ENCODE measurements around the gene GPRC5D. TPM values are rescaled to one million over a fixed set of nuclear protein-coding genes. Genes with fewer than 3 reads are reported as not detected.

Gene GPRC5D
- total RNA-seq, result not detected
- long read RNA-seq, result 0 reads

DNA sequence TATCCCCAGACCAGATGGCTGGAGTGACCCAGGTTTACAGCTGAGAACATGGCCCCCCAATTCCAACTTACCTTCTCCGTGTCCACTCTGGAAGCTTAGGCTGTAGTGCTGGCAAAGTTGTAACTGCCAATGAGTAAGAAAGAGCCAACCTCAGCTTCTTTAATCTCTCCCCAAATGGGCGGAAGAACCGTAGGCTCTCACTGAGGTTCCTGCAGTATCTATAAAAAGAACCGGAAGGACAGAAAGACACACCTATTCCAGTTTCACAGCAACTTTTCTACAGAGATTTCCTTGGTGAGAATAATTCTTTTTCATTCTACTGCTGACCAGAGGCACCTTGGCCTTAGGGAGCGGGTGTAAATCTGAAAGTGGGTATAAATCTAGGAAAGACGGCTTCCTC lies at the start of gene GPRC5D:
TSS of gene GPRC5D (minus strand) at position 135 of the 400 bp plus-strand sequence. CDS start 1,786 bp downstream, outside the sequence.
- intact Hi-C loops (cut with DNase I), result no loop called here
- no peak for ATAC-seq
- no peak for DNase-seq (ENCODE audit: missing footprints)

DNA sequence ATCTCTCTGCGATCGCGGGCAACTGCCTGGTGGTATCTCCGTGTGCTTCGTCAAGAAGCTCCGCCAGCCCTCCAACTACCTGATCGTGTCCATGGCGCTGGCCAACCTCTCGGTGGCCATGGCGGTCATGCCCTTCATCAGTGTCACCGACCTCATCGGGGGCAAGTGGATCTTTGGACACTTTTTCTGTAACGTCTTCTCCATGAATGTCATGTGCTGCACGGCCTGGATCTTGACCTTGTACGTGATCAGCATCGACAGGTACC lies 49.7 kb upstream of the GPRC5D start:
- intact Hi-C loops (cut with DNase I), result loop anchor here (5.0 kb wide), 2 partner anchors 96 to 196 kb away; partner anchors contain the start of gene EMP1
- ATAC-seq (no peak), DNase-seq (ENCODE audit: missing footprints) (peak; percentile 68)

DNA sequence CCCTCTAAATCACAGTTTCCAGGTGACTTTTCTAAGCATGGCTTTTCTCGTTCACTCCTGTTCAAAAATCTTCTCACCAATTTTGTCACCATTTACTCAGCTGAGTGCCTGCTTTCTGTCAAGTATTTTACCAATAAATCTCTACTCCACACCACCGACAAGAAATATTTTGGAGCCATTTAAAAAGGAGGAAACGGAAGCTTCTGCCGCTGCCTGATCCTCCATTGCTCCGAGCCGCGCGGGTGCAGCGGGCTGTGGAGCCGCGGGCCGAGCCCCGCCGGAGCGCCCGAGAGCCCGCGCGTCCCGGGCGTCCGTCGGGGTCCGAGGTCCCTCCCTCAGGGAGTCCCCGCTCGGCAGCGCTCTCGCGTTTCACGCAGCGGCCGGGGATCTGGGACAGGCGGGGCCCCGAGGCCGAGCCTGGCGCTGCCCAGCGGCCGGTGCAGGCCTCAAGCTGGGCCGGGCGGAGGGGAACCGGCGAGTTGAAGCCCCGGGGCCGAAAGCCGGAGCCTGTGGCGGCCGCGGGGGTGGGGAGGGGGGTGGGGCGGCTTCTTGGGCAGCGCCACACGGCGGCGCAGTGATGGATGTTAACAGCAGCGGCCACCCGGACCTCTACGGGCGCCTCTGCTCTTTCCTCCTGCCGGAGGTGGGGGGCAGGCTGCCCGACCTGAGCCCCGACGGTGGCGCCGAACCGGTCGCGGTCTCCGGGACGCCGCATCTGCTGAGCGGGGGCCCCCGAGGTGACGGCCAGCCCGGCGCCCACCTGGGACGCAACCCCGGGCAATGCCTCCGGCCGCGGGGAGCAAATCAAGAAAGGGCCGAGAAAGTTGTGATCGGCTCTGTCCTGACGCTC lies 49.2 kb upstream of the GPRC5D start:
- intact Hi-C loops (cut with DNase I), result loop anchor here (5.0 kb wide), 2 partner anchors 96 to 196 kb away; partner anchors contain the start of gene EMP1
- DNase-seq (ENCODE audit: missing footprints), result peak; percentile 88
- ATAC-seq, result peak; percentile 45

DNA sequence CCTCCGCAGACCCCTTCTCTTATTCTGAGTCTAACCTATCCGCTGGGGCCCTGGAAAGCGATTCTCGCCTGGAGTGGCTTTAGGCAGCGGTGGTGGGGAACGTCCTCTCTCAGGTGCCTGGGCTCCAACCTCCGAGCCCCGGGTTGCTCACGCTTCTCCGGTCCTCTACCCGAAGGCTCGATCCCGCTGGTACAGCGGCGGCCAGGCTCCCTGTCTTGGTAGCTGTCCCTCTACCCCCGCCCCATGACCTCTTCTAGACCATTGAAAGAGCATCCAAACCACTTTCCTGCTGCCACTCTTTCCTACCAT lies 48.6 kb upstream of the GPRC5D start:
- DNase-seq (ENCODE audit: missing footprints) (no peak), ATAC-seq (peak; percentile 30)
- intact Hi-C loops (cut with DNase I), result loop anchor here (5.0 kb wide), 2 partner anchors 97 to 197 kb away; partner anchors contain the start of gene EMP1

GRCh38 chr12:12999959-13000615 lies 48.1 kb upstream of the GPRC5D start, which contains the start of gene HEBP1:
TSS of gene HEBP1 (minus strand) at chr12:13000265. CDS start at chr12:13000114, 151 bp downstream.
- DNase-seq (ENCODE audit: missing footprints) (peak; percentile 99), ATAC-seq (peak; percentile 97)
- intact Hi-C loops (cut with DNase I), result loop anchor here (5.0 kb wide), 2 partner anchors 97 to 197 kb away; partner anchors contain the start of gene EMP1

DNA sequence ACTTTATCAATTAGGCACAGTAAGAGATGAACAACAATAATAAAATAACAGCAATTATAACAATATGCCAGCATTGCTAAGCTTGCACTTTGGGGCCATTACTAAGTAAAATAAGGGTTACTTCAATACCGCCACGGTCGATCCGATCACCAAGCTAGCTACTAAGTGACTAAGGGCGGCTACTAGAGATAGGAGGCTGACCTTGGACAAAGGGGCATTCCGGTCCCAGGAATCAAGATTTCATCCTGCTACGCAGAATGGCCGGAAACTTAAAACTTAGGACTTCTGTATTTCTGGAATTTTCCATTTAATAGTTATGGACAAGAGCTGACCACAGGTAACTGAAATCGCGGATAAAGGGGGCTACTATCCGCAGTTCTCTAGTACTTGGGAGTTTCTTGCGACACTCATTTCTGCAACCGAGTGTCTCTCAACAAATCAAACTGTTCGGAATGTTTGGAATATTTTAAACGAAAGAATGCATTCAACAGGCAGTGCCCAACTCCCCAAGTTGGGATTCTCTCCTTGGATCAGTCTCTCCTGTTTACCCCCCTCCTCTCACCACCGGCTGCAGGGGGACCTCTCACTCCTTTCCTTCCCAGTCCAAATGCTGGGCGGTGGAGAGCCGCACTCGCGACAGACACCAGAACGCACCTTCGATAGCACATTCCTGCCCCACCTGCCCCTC lies 47.4 kb upstream of the GPRC5D start:
- ATAC-seq, result peak; percentile 6
- no peak for DNase-seq (ENCODE audit: missing footprints)
- intact Hi-C loops (cut with DNase I), result no loop called here

- intact Hi-C loops (cut with DNase I), result no loop called here
- DNase-seq (ENCODE audit: missing footprints), result no peak
Observed at GRCh38 chr12:12998248-12998647, 46.3 kb upstream of the GPRC5D start.

DNA sequence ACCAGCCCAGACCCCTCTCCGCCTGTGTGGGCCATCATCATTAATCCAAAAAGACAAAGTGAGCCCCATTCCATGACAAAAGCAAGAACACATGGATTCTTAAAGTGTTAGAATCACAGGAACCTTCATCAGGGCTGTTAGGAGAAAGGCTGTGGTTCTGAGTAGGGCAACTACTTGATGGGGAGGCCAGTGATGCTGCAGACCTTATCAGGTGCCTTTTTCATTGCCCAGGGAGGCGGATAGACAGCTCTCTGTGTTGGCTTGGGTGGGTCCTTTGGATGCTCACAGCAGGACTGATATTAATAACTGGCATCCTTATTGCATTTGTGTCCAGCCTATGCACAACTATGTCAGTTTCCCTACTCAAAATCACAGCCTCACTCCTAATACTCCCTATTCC lies 45.8 kb upstream of the GPRC5D start:
- ATAC-seq (no peak), DNase-seq (ENCODE audit: missing footprints) (no peak)
- intact Hi-C loops (cut with DNase I), result no loop called here

More at GRCh38 chr12:12998248-12998647, 46.3 kb upstream of the GPRC5D start:
- no peak for ATAC-seq

DNA sequence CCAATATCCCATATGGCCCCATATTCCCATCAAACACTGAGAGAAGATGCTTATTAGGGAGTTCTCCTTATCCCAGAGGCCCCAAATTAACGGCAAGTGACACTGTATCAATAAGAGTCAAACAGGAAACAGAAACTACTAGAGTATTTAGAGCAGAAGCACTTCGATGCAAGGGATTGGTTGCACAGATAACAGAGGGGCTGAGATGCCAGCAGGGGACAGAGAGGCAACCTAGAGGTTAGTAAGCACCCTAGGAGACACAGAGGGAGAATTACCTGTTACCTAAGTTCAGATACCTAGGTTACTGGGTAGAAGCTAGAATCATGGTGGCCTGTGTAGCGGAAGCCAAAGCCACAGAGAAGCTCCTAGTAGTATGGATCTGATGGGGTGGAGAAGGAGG lies 45.2 kb upstream of the GPRC5D start:
- ATAC-seq (no peak), DNase-seq (ENCODE audit: missing footprints) (no peak)
- intact Hi-C loops (cut with DNase I), result no loop called here

- intact Hi-C loops (cut with DNase I), result no loop called here
- DNase-seq (ENCODE audit: missing footprints) (no peak), ATAC-seq (no peak)
Observed at GRCh38 chr12:12996209-12996608, 44.2 kb upstream of the GPRC5D start.

DNA sequence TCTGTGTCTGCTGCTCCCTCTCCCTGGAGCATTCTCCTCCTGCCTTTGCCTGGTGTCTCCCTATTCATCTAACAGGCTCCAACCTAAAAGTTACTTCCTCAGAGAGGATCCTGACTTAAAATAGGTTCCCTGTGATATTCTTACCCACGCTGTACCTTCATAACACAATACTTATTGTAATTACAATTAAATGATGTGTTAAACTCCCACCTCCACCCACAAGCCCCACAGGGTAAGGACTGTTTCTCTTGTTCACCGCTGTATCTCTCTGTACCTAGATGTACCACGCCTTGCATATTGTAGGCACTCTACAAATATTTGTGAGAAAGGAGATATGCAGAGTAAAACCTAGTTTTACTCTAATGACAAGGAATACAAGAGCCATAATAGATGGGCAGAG lies 43.1 kb upstream of the GPRC5D start:
- ATAC-seq (no peak), DNase-seq (ENCODE audit: missing footprints) (no peak)
- intact Hi-C loops (cut with DNase I), result no loop called here

DNA sequence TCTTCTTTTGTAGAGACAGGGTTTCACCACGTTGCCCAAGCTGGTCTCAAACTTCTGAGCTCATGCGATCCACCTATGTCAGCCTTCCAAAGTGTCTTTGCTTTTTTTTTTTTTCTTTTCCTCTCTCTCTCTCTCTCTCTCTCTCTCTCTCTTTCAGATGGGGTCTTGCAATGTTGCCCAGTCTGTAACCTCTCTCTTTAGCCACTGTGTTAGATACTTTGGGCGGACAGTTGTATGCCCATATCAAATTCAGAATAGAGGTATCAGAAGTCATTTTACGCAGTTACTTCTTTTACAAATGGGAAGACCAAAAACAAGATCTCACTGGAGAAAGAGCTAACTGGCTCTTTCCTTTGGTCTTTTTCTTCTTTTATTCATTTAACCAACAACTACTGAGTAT lies 41.4 kb upstream of the GPRC5D start:
- ATAC-seq, result no peak
- DNase-seq (ENCODE audit: missing footprints), result no peak
- intact Hi-C loops (cut with DNase I), result no loop called here

GRCh38 chr12:12992418-12993130 lies 40.6 kb upstream of the GPRC5D start:
- ATAC-seq (peak; percentile 72), DNase-seq (ENCODE audit: missing footprints) (no peak)
- intact Hi-C loops (cut with DNase I), result no loop called here

DNA sequence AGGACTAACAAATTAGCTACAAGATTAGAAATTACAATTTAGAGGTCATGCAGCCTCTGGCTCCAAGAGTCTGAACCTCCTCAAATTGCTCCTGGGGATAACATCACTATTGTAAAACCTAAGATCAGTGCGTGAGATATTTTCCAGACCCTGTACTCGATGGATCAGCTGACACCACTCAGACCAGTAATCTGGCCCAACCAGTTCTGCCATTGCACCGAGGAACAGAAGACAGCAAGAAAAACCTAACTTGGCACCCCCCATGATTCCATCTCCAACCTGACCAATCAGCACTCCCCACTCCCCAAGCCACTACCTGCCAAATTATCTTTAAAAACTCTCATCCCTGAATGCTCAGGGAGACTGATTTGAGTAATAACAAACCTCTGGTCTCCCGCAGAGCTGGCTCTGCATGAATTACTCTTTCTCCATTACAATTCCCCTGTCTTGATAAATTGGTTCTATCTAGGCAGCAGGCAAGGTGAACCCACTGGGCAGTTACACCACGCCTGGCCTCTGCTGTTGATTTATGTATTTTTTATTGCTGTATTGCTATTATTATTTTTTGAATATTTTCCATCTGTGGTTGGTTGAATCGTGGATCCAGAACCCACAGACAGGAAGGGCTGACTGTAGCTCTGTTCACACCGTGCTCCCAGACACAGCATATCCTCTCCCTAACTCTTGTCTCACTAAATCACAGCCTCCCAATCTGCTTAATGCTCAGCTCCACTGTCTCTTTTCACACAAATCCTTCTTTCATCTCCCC lies 38.9 kb upstream of the GPRC5D start:
- intact Hi-C loops (cut with DNase I), result no loop called here

GRCh38 chr12:12987421-12987820 lies 35.5 kb upstream of the GPRC5D start:
- intact Hi-C loops (cut with DNase I), result loop anchor here (5.0 to 10.0 kb wide), 2 partner anchors 153 to 200 kb away; partner anchors contain the start of gene APOLD1
- ATAC-seq, result no peak
- no peak for DNase-seq (ENCODE audit: missing footprints)

More for the DNA sequence above, 38.9 kb upstream of the GPRC5D start:
- no peak for DNase-seq (ENCODE audit: missing footprints)
- ATAC-seq, result no peak

- no peak for ATAC-seq
- DNase-seq (ENCODE audit: missing footprints), result no peak
- intact Hi-C loops (cut with DNase I), result loop anchor here (5.0 to 10.0 kb wide), 2 partner anchors 152 to 200 kb away; partner anchors contain the start of gene APOLD1
Observed at GRCh38 chr12:12986775-12987331, 34.9 kb upstream of the GPRC5D start.

DNA sequence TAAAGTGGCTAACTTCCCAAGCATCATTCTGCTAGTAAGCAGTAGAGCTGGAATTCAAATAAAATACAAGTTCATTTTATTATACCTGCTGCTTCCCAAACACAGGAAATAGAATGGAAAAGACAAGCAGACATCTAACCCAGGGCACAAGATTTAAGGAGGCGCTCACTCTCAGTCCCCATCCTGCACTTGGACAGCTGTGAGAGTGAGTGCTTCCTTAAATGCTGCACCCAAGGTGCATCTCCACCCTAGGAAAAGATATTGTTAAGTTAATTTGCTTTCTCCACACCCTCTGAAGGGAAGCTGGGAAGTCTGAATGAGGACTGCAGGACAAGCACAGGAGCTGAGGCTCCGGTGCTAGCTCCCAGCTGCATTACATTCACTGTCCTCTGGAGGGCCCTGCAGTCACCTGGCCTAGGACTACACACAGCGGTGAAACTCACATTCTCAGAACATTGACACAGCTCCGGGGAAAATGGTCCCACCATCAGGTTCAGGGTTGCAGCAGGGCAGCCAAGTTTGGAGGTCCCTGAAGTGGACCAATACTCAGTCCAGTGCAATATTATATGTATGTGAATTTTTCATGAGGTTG lies 33.9 kb upstream of the GPRC5D start:
- no peak for ATAC-seq
- no peak for DNase-seq (ENCODE audit: missing footprints)
- intact Hi-C loops (cut with DNase I), result loop anchor here (5.0 to 10.0 kb wide), 2 partner anchors 151 to 199 kb away; partner anchors contain the start of gene APOLD1
